Natural killer cell (primary cell): ENCODE results near the gene KDM5B. TPM values are rescaled to one million over a fixed set of nuclear protein-coding genes. Genes with fewer than 3 reads are reported as not detected.

ENCODE experiments used
- ATAC-seq, 3 donors: fragments of 150-1000 bp in 2 of 3; fragments of 200-7000 bp in 1 of 3; cut with Tn5 transposase; 1 replicate in 1 of 3; 2 replicates in 2 of 3; pipeline ENCODE4 v1.10.0; 2021; ENCODE audit warnings: mild to moderate bottlenecking in 2 of 3, moderate library complexity in 2 of 3
- DNase-seq, 2 donors: peaks; one replicate each; pipeline versions ENCODE4 v3.0.0 to v3.0.0-alpha.2; 2013 to 2021; ENCODE audit warnings: mixed read lengths in 1 of 2
- H3K27ac ChIP-seq: one replicate; pipeline ENCODE4 v1.5.1; 2013; ENCODE audit warnings: mild to moderate bottlenecking, low read length
- H3K27me3 ChIP-seq: one replicate; pipeline ENCODE4 v1.6.1; 2013; ENCODE audit warnings: low read length; ENCODE audit not compliant: control insufficient read depth, insufficient read depth
- H3K36me3 ChIP-seq: one replicate; pipeline ENCODE4 v1.6.1; 2013; ENCODE audit warnings: low read length; ENCODE audit not compliant: control insufficient read depth, insufficient read depth
- H3K4me1 ChIP-seq: one replicate; pipeline ENCODE4 v1.6.1; 2013; ENCODE audit warnings: low read length; ENCODE audit not compliant: control insufficient read depth, insufficient read depth
- H3K4me3 ChIP-seq: one replicate; pipeline ENCODE4 v1.5.1; 2013; ENCODE audit warnings: low read length
- H3K9me3 ChIP-seq: one replicate; pipeline ENCODE4 v1.6.1; 2013; ENCODE audit warnings: low read length; ENCODE audit not compliant: control insufficient read depth, insufficient read depth
- H3K27ac Mint-ChIP-seq, 2 donors: one replicate each; pipeline ENCODE4 v1.8.0; 2022; ENCODE audit warnings: mild to moderate bottlenecking in 2 of 2, mixed read lengths in 2 of 2, moderate library complexity in 1 of 2
- H3K27me3 Mint-ChIP-seq, 2 donors: one replicate each; pipeline ENCODE4 v1.8.0; 2022; ENCODE audit warnings: low read depth in 2 of 2, mixed read lengths in 2 of 2
- H3K36me3 Mint-ChIP-seq: one replicate; pipeline ENCODE4 v1.8.0; 2022; ENCODE audit warnings: mixed read lengths
- H3K4me1 Mint-ChIP-seq, 2 donors: one replicate each; pipeline ENCODE4 v1.8.0; 2022; ENCODE audit warnings: mixed read lengths in 2 of 2
- H3K4me3 Mint-ChIP-seq: one replicate; pipeline ENCODE4 v1.8.0; 2022; ENCODE audit warnings: mild to moderate bottlenecking, moderate library complexity, mixed read lengths
- H3K9me3 Mint-ChIP-seq, 2 donors: one replicate each; pipeline ENCODE4 v1.8.0; 2022; ENCODE audit warnings: mixed read lengths in 2 of 2
- WGBS: methylation state at CpG from one replicate; pipeline ENCODE4 v1.1.7; 2013; ENCODE audit warnings: missing lambda C conversion rate; ENCODE audit not compliant: insufficient coverage; 5-methylcytosine and 5-hydroxymethylcytosine counted together
- intact Hi-C: fragments of 100-400 bp; cut with micrococcal nuclease; formaldehyde crosslinking; loops from one replicate; pipeline ENCODE4 v1.14.2; 2022
- total RNA-seq, 4 donors: library from RNA; stranded (reverse); fragments of 120-200 nt in 1 of 4; gene quantifications; one replicate each; pipeline versions ENCODE4 v1.2.3 to v1.2.4, GENCODE V29; 2013 to 2022
- TF ChIP-seq, protein P1 (sequence below): fragments of 200-600 bp; IDR thresholded peaks from one replicate; pipeline ENCODE4 v1.8.0; 2022; ENCODE audit warnings: antibody characterized with exemption

KDM5B gene
- total RNA-seq, 3 donors from 2014 or later (not counting 1 experiment from before 2014, with no cell fraction given), result 107 to 121 (median 108) TPM

DNA sequence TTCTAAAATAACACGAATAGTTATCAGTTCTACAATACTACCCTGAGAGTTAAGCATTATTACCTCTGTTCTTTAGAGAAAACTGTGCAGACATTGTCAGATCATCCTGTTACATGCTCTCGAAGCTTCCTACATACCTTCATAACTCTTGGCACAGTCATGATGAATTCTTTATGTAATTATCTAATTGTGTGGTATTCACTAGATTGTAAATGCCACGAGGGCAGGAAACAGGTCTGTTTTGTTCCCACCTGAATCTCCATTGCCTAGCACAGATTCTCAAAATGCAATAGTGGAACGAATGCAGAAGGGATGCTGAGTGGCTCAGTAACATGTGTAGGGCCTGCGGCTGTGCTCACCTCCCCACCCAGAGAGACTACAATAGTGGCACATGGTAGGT lies 101.4 kb downstream of the KDM5B start:
- intact Hi-C loops, result no loop called here

DNA sequence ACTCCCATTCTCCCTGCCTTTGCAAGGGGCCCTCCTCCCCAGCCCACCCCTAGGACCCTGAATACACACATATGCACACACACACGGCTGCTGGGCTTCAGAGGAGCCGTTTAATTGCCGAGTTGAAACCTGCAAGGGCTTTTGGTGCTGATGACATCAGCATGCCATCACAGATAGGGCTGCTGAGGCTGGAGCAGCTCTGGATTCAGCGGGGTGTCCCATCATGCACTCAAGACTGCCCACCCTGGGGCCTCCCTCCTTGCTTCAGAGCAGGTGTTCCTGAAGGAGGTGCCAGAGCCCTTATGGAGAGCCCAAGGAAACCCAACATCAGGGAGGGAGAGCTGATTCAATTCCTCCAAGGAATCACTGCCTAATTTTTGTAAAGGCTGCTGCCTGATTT lies 103.6 kb downstream of the KDM5B start:
- ATAC-seq, result no peak
- H3K36me3 ChIP-seq, result no peaks in the 10 kb centered on the region
- Mint-ChIP-seq H3K27me3 (peaks cover 36 to 52% of the 10 kb centered on the region in 2 donors), H3K9me3 (no peaks in the 10 kb centered on the region), H3K4me3 (no peak overlapping the region), H3K36me3 (no peaks in the 10 kb centered on the region), H3K27ac (no peak overlapping the region), H3K4me1 (no peaks in the 10 kb centered on the region)
- H3K4me1 ChIP-seq, result no peaks in the 10 kb centered on the region
- 70% methylated on average over 4 of the region's 4 CpGs for WGBS
- no peak for DNase-seq
- no peak overlapping the region for H3K27ac ChIP-seq
- TF ChIP-seq, protein P1, sequence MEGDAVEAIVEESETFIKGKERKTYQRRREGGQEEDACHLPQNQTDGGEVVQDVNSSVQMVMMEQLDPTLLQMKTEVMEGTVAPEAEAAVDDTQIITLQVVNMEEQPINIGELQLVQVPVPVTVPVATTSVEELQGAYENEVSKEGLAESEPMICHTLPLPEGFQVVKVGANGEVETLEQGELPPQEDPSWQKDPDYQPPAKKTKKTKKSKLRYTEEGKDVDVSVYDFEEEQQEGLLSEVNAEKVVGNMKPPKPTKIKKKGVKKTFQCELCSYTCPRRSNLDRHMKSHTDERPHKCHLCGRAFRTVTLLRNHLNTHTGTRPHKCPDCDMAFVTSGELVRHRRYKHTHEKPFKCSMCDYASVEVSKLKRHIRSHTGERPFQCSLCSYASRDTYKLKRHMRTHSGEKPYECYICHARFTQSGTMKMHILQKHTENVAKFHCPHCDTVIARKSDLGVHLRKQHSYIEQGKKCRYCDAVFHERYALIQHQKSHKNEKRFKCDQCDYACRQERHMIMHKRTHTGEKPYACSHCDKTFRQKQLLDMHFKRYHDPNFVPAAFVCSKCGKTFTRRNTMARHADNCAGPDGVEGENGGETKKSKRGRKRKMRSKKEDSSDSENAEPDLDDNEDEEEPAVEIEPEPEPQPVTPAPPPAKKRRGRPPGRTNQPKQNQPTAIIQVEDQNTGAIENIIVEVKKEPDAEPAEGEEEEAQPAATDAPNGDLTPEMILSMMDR, result no peak
- no peaks in the 10 kb centered on the region for H3K9me3 ChIP-seq
- no peak overlapping the region for H3K4me3 ChIP-seq
- peaks cover 12% of the 10 kb centered on the region for H3K27me3 ChIP-seq
- intact Hi-C loops, result no loop called here

More for the DNA sequence above, 101.4 kb downstream of the KDM5B start:
- Histone ChIP-seq H3K4me3 (no peak overlapping the region), H3K9me3 (no peaks in the 10 kb centered on the region), H3K36me3 (no peaks in the 10 kb centered on the region), H3K27me3 (peaks cover 26% of the 10 kb centered on the region), H3K4me1 (peaks cover 7% of the 10 kb centered on the region), H3K27ac (no peak overlapping the region)
- Mint-ChIP-seq H3K36me3 (no peaks in the 10 kb centered on the region), H3K9me3 (no peaks in the 10 kb centered on the region), H3K4me1 (no peaks in the 10 kb centered on the region), H3K4me3 (no peak overlapping the region), H3K27ac (no peak overlapping the region), H3K27me3 (peaks cover 50 to 67% of the 10 kb centered on the region in 2 donors)
- 66% methylated on average over 4 of the region's 5 CpGs for WGBS
- ATAC-seq (no peak), DNase-seq (no peak)
- TF ChIP-seq, protein P1, result no peak

DNA sequence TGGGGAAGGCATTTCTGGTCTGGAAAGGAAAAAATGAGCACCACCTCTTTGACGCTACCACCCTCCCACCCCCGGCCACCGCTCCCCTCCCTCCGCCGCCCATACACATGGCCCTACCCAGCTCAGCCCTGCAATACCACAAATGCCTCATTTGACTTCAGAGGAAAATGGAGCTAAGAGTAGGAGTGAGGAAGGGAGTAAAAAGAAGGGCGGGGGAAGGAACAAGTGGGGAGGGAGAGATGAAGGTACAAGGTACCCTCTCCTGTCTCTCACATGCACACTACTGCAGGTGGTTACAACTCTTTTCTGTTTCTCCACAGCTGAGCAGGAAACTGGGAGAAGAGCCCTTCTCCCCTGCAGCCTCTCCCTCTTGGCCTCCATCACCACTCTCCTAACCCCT lies 105.0 kb downstream of the KDM5B start:
- no CpG with 5 or more reads among the region's 6 CpGs for WGBS
- Histone ChIP-seq H3K27ac (no peak overlapping the region), H3K9me3 (no peaks in the 10 kb centered on the region), H3K36me3 (no peaks in the 10 kb centered on the region), H3K4me1 (peaks cover 2% of the 10 kb centered on the region), H3K4me3 (no peak overlapping the region), H3K27me3 (peaks cover 10% of the 10 kb centered on the region)
- Mint-ChIP-seq H3K9me3 (no peaks in the 10 kb centered on the region), H3K4me1 (peaks cover 4% of the 10 kb centered on the region in 2 donors), H3K36me3 (no peaks in the 10 kb centered on the region), H3K27me3 (peaks cover 24 to 43% of the 10 kb centered on the region in 2 donors), H3K4me3 (no peak overlapping the region), H3K27ac (no peak overlapping the region)
- intact Hi-C loops, result no loop called here
- TF ChIP-seq, protein P1, result no peak
- DNase-seq, result no peak
- ATAC-seq, result no peak

DNA sequence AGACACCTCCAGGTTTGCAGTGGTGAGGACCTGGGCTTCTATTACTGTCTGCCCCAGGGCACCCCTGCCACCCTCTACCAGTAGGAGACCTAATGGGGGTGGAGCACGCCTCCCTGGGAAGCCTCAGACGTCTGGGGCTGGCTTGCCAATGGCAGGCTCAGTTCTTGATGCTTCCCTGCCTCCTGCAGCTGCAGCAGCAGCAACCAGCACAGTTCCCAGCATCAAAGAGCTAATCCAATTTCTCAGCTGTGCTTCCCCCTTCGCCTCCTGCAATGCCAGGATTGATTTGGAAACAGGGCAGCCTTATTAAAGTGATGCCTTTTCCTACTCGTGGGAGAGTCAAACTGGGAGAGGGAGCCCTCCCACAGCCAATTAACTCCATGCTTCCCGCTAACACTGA lies 106.1 kb downstream of the KDM5B start:
- Mint-ChIP-seq H3K4me3 (no peak overlapping the region), H3K9me3 (no peaks in the 10 kb centered on the region), H3K4me1 (peaks cover 6% of the 10 kb centered on the region in 2 donors), H3K27me3 (peaks cover 20 to 34% of the 10 kb centered on the region in 2 donors), H3K36me3 (no peaks in the 10 kb centered on the region), H3K27ac (no peak overlapping the region)
- H3K27me3 ChIP-seq, result peaks cover 3% of the 10 kb centered on the region
- TF ChIP-seq, protein P1, result no peak
- H3K9me3 ChIP-seq, result no peaks in the 10 kb centered on the region
- no peak for DNase-seq
- intact Hi-C loops, result no loop called here
- H3K27ac ChIP-seq, result no peak overlapping the region
- H3K36me3 ChIP-seq, result no peaks in the 10 kb centered on the region
- H3K4me1 ChIP-seq, result peaks cover 2% of the 10 kb centered on the region
- 81% methylated on average over 5 of the region's 5 CpGs for WGBS
- no peak overlapping the region for H3K4me3 ChIP-seq
- ATAC-seq, result no peak
